Activated CD8-positive, alpha-beta memory T cell treated with anti-CD3 and anti-CD28 coated beads, Interleukin-2, amount 50 U/mL, for 24 hours (primary cell): ENCODE measurements around the gene PRKAR2B.
"Not testable (repeated sequence)": the region's sequence is repeated elsewhere in the genome, so short reads cannot be mapped to it uniquely, and the experiment has no call there.

Experiments
- DNase-seq: peaks from one replicate; pipeline ENCODE4 v3.0.0-alpha.2; 2020; ENCODE audit errors: extremely low read depth

PRKAR2B gene

DNA sequence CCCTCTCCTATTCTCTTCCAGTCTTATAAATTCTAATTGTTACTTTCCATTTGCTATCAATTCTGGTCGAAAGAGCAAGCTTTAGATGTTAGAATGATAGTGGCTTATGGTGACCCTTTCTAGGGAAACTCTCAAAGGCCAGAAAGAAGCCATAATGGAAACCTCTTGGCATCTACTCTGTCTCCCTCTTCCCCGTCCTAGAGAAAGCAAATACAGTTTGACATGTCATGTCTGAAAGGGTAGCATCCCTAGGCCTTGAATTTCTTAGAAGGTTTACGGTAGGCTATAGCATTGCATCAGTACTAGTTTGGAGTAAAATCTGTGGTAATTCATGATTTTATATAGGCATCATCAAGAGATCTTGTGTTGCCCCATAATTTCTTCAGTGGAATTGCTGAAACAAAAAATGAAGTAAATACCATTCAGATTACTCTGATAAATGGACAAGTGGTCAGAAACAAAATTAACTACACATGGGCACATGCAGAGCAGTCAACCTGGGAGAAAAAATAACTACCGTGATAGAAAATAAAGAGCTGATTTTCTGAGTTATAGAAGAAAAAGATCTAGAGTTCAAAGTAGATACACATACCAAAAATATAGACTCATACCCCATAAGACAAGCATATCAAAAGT is 4.4 kb downstream of the PRKAR2B start:
- DNase-seq = no peak

GRCh38 chr7:107049480-107049879 is 5.0 kb downstream of the PRKAR2B start:
- no peak for DNase-seq

GRCh38 chr7:107049971-107050532 is 5.5 kb downstream of the PRKAR2B start:
- no peak for DNase-seq

DNA sequence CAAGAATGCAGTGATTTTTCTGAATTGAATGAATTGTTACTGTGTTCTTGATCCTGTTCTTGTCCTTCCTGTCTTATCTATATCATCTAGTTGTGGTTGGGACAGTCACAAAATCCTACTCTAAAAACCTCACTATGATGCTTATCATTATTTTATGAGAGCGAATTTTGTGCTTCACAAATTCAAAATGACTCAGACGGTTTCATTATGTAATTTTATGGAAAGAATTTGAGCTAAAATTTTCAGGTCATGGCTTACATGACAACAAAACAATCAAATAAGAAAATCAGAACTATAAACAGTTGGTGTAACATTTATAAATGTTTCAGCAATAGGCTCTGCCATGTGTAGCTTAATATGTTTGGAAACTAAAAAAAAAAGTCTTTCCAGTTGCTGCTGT is 6.9 kb downstream of the PRKAR2B start:
- DNase-seq = no peak

- not testable (repeated sequence) for DNase-seq
These were observed 10.5 kb downstream of the PRKAR2B start for GRCh38 chr7:107054965-107055364.

DNA sequence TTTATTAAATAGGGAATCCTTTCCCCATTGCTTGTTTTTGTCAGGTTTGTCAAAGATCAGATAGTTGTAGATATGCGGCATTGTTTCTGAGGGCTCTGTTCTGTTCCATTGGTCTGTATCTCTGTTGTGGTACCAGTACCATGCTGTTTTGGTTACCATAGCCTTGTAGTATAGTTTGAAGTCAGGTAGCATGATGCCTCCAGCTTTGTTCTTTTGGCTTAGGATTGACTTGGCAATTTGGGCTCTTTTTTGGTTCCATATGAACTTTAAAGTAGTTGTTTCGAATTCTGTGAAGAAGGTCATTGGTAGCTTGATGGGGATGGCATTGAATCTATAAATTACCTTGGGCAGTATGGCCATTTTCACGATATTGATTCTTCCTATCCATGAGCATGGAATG is 11.6 kb downstream of the PRKAR2B start:
- not testable (repeated sequence) for DNase-seq

GRCh38 chr7:107056728-107057473 is 12.4 kb downstream of the PRKAR2B start:
- DNase-seq = no peak

- DNase-seq = no peak
These were observed 12.9 kb downstream of the PRKAR2B start for GRCh38 chr7:107057474-107057833.

DNA sequence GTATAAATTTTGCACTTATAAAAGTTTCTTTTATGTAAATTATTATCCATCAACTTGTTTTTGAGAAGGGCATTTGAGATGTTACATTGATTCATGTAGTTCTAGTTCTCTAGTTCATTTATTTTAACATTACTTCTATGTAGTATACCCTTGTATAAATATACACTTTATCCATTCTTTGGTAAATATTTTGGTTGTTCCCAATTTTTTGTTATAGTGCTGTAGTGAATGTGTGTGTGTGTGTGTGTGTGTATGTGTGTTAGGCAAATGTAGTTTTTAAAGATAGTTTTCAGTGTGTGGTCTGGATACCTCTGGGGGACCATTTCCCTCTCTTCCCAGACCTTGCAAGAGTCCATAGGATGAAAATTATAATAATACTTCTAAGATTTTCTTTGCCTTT is 15.0 kb downstream of the PRKAR2B start:
- DNase-seq = no peak

DNA sequence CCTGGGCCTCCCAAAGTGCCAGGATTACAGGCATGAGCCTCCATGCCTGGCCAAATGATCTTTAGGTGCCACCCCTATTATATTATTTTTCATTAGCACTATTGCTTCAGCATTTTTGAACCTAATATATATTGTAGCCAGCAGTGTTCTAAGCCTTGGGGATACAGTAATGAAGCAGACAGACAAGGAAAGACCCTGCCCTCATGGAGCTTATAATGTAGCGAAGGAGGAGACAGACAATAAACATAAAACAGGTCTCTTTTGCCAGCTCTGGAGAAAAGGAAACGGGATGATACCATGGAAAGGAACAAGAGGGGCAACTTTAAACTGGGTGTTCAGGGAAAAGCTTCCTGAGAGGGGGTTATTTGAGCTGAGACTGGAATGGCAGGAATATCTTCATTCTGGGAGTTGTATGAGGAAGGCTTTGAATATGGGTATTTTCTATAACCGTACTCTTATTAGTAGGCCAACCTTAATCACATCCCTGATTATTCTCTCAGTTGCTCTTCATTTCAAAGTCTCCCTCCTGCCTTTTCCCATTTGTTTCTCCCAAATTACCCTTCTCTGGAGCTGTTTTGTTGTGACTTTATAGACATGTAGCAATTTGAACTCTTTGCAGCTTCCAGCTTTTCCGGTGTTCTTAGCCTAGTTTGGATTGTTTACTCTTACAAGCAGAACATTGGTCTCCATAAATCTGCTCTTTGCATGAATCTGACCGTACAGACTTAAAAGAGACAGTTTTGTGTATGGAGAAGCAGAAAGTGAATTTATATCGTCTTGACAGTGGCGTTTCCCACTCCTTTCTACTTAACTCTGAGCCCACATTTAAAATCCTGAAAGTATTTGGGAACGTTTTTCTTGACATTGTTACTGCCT is 19.0 kb downstream of the PRKAR2B start:
- DNase-seq = no peak

DNA sequence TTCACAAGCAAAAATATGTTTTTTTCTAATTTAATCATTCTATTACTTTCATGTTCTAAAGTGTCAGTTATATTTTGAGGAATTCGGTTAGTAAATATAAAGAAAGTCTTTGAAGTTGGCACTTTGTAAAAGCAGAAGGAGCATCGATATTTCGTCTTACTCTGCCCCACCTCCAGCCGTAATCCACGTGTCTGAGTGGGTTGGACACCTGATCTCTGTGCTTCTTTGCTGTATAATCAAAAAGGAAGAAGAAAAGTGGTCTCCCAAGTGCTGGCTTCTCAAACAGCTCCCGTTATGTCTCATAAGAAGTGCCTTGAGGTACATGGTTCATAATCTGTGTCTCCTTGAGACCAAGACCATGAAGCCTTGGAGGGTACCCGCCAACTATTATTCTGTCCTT is 19.8 kb downstream of the PRKAR2B start:
- no peak for DNase-seq

DNA sequence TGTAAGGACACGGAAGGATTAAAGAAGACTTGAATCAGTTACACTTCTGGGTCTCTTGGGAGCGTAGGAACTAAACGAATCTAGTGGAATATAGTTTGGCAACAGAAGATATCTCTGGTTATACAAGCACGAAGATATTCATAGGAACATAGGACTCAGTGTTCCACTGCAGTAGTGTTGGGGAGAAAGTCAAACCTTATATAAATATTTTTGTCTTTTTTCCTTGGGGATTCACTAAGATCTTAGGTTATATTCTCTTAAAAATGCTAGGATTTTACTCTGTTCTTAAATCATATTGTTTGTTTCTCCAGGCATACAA is 21.4 kb downstream of the PRKAR2B start:
- DNase-seq = no peak

GRCh38 chr7:107068156-107068555 is 23.7 kb downstream of the PRKAR2B start:
- no peak for DNase-seq

DNA sequence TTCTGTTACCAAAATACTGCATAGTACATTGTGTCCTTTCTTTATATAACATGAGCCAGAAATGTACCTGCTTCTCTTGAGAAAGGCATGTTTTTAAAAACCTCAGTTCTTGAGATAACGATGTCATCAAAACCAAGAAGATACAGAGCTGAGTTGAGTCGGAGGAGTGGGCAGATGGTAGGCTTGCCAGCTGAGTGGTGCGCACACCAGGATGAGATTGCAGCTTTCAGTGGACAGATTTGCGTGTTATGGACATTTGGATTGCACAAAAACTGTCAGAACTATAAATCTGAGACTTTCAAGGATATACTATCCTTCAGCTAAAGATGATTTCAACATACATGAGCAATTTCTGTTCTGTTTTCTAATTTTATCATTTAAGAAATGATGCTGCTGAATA is 25.0 kb downstream of the PRKAR2B start:
- DNase-seq = no peak

- no peak for DNase-seq
These were observed 26.2 kb downstream of the PRKAR2B start for GRCh38 chr7:107070710-107071109.

GRCh38 chr7:107071129-107071528 is 26.6 kb downstream of the PRKAR2B start:
- no peak for DNase-seq

DNA sequence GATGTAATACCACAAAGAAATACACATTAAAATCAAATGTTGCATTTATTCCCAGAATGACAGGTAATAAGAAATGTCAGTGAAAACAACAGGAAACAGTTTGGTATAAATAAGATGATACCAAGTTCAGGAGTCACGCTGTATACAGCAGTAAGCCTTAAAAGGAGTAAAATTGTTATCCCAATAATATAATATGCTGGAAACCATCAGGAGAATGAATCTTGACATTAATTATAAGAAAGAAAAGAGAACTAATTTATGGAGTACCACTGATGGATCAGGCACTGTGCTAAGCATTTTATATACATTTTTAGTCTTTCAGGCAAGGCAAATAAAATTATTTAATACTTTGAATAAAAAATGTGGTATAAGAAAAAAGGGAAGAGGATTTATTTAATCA is 27.6 kb downstream of the PRKAR2B start:
- no peak for DNase-seq

DNA sequence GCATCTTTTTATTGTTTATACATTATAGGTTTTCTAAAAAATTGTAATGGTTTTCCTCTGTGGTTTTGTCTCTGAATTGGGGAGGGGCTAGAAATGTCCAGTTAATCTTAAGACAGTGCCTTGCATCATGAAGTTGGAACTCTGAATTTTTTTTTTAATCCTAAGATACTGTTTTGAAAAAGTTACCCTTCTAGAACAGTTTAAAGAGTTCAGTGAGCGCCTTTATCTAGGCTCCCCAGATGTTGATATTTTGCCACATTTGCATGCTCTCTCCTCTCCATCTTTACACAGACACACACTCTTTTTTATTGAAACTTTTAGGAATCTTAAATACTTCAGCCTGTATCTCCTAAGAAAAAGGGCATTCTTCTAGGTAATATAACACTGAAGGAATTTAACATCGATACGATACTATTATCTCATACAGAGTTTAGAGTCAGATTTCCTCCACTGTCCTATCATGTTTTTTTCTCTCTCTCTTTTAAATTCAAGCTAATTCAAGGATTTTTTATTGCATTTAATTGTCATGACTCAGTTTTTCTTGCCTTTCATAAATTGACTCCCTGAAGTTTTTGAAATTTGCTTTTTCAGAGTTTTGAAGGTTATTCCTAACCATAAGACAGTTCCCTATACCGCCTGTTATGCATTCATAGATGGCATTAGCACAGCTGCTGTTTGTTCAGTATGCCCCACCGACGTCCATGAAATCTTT is 31.5 kb downstream of the PRKAR2B start:
- DNase-seq = no peak

- no peak for DNase-seq
These were observed 32.5 kb downstream of the PRKAR2B start for GRCh38 chr7:107076781-107077698.

DNA sequence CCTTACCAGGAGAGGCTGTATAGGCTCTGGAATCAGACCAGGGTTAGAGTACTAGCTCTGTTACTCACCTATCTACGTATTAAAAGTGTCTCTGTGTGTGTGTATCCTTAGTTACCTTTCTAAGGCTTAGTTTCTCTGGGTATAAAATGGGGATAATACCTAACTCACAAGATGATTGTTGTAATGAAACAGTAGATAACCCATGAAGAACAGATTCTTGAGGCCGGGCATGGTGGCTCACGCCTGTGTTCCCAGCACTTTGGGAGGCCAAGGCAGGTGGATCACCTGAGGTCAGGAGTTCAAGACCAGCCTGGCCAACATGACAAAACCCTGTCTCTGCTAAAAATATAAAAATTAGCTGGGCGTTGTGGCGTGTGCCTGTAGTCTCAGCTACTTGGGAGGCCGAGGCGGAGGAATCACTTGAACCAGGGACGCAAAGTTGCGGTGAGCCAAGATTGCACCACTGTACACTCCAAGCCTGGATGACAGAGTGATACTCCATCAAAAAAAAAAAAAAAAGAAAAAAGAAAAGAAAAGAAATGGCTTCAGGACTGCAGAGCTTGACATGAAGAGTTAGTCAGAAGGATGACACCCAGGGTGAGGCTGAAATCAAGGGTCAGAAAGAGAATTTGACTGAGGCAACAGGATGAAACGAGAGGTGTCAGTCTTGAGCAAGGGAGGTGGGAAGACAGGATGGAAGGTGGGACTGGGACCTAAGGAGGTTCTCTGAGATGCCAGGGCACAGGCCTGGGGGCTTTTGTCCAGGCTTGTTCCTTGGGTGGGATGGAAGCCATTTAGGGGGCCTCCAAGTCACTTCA is 33.4 kb downstream of the PRKAR2B start:
- no peak for DNase-seq
